MM.1S (cell line): ENCODE measurements around the gene RPL14.

ENCODE experiments used
- CTCF ChIP-seq: fragments of 300-600 bp; sonication (generic); IDR thresholded peaks from 2 replicates; pipeline ENCODE4 v1.5.1; 2016; ENCODE audit warnings: antibody characterized with exemption, low read length, mixed read lengths
- EZH2 ChIP-seq: fragments of 300-600 bp; sonication (generic); optimal IDR thresholded peaks from 2 replicates; pipeline ENCODE3; 2017; ENCODE audit warnings: low read depth, mild to moderate bottlenecking, antibody characterized with exemption, low read length, mixed read lengths
- EZH2phosphoT487 ChIP-seq: fragments of 300-600 bp; sonication (generic); IDR thresholded peaks from 2 replicates; pipeline ENCODE4 v1.6.1; 2018; ENCODE audit warnings: antibody characterized with exemption, low read length

- TF ChIP-seq CTCF (no peak), EZH2phosphoT487 (no peak), EZH2 (no peak)
Measured at GRCh38 chr3:40437889-40438288, 19.2 kb upstream of the RPL14 start.
